Mesodermal cell (in vitro differentiated cells): ENCODE results near the gene HDAC5. TPM values are rescaled to one million over a fixed set of nuclear protein-coding genes. Genes with fewer than 3 reads are reported as not detected.

Experiments used
- H3K27ac ChIP-seq: 2 replicates; pipeline ENCODE4 v1.7.0; 2013; ENCODE audit warnings: mild to moderate bottlenecking, low read depth, low read length, moderate library complexity; ENCODE audit not compliant: severe bottlenecking
- H3K36me3 ChIP-seq: 2 replicates; pipeline ENCODE4 v1.7.1; 2013; ENCODE audit warnings: mild to moderate bottlenecking, low read length, moderate library complexity; ENCODE audit not compliant: control insufficient read depth, insufficient read depth
- H3K4me1 ChIP-seq: one replicate; pipeline ENCODE4 v1.7.1; 2013; ENCODE audit warnings: mild to moderate bottlenecking, low read length; ENCODE audit not compliant: insufficient read depth, control insufficient read depth, poor library complexity, severe bottlenecking
- H3K4me3 ChIP-seq: 2 replicates; pipeline ENCODE4 v1.7.0; 2013; ENCODE audit warnings: low read length, control low read depth, mild to moderate bottlenecking; ENCODE audit not compliant: insufficient read depth, poor library complexity, severe bottlenecking; ENCODE audit errors: extremely low read depth
- H3K9me3 ChIP-seq: 2 replicates; pipeline ENCODE4 v1.7.1; 2013; ENCODE audit warnings: mild to moderate bottlenecking, low read length, moderate library complexity; ENCODE audit not compliant: control insufficient read depth
- WGBS, 2 experiments: methylation state at CpG; one replicate each; pipeline ENCODE4 v1.1.5; 2013; ENCODE audit warnings: missing lambda C conversion rate in 2 of 2; ENCODE audit not compliant: insufficient coverage in 2 of 2; 5-methylcytosine and 5-hydroxymethylcytosine counted together
- polyA plus RNA-seq, 2 experiments: library from polyadenylated mRNA; stranded (reverse); fragments of 50-300 nt; gene quantifications; one replicate each; pipeline ENCODE4 v1.2.3, GENCODE V29; 2013

HDAC5 gene
- 93.2 TPM for polyA plus RNA-seq (2013, experiment 1 of 2)
- polyA plus RNA-seq (2013, experiment 2 of 2), result 80.8 TPM

GRCh38 chr17:44123356-44124117 is at the start of gene HDAC5:
HDAC5 (minus strand) TSS chr17:44123641; CDS start chr17:44117515, 6,126 bp downstream.
- H3K4me1 ChIP-seq, result peaks cover 26% of the 10 kb centered on the region
- no peaks in the 10 kb centered on the region for H3K36me3 ChIP-seq
- peak within 1 kb of the TSS; percentile 93 for H3K4me3 ChIP-seq
- H3K9me3 ChIP-seq, result no peaks in the 10 kb centered on the region
- WGBS, 2 experiments, result 0 to 1% methylated on average over 43 to 44 of the region's 78 CpGs
- H3K27ac ChIP-seq, result peak within 1 kb of the TSS; percentile 95

- Histone ChIP-seq H3K4me3 (no peak overlapping the region), H3K36me3 (peaks cover 16% of the 10 kb centered on the region), H3K9me3 (no peaks in the 10 kb centered on the region), H3K4me1 (peaks cover 17% of the 10 kb centered on the region), H3K27ac (no peak overlapping the region)
- WGBS, 2 experiments, result 90 to 95% methylated on average over 12 to 14 of the region's 17 CpGs
Measured at GRCh38 chr17:44171931-44172455, 48.6 kb upstream of the HDAC5 start.

GRCh38 chr17:44170499-44171201 is 47.2 kb upstream of the HDAC5 start, which contains the start of gene ASB16:
ASB16 (plus strand) TSS chr17:44170704; CDS start chr17:44170790, 86 bp downstream.
- peaks cover 17% of the 10 kb centered on the region for H3K4me1 ChIP-seq
- 48 to 69% methylated on average over 18 to 21 of the region's 21 CpGs for WGBS, 2 experiments
- H3K27ac ChIP-seq, result peak within 1 kb of the TSS; percentile 71
- peak within 1 kb of the TSS; percentile 11 for H3K4me3 ChIP-seq
- H3K9me3 ChIP-seq, result no peaks in the 10 kb centered on the region
- peaks cover 4% of the 10 kb centered on the region for H3K36me3 ChIP-seq

DNA sequence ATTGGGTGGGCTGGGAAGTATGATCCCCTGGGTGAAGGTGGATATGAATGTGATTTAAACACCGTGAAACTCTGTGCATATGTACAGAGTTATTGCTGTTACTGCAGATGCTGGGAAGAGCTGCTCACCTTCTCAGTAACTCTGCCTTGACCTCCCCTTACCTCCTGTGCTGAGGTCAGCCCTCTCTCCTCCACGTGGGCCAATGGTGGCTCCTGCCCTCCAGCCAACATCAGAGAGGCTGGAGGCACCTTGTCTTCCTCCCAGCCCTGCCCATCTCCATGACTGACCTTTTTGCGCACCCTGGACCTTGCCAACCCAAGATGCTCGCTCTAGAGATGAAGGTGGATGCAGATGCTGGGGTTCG is 46.7 kb upstream of the HDAC5 start:
- 87 to 92% methylated on average over 5 of the region's 5 CpGs for WGBS, 2 experiments
- H3K9me3 ChIP-seq, result no peaks in the 10 kb centered on the region
- H3K27ac ChIP-seq, result peak overlapping the region; percentile 71
- H3K4me3 ChIP-seq, result no peak overlapping the region
- H3K4me1 ChIP-seq, result peaks cover 17% of the 10 kb centered on the region
- no peaks in the 10 kb centered on the region for H3K36me3 ChIP-seq

GRCh38 chr17:44167181-44167861 is 43.9 kb upstream of the HDAC5 start:
- WGBS, 2 experiments, result 97 to 98% methylated on average over 4 to 7 of the region's 7 CpGs
- H3K9me3 ChIP-seq, result no peaks in the 10 kb centered on the region
- H3K4me3 ChIP-seq, result no peak overlapping the region
- peaks cover 17% of the 10 kb centered on the region for H3K4me1 ChIP-seq
- H3K27ac ChIP-seq, result no peak overlapping the region
- H3K36me3 ChIP-seq, result peaks cover 16% of the 10 kb centered on the region

DNA sequence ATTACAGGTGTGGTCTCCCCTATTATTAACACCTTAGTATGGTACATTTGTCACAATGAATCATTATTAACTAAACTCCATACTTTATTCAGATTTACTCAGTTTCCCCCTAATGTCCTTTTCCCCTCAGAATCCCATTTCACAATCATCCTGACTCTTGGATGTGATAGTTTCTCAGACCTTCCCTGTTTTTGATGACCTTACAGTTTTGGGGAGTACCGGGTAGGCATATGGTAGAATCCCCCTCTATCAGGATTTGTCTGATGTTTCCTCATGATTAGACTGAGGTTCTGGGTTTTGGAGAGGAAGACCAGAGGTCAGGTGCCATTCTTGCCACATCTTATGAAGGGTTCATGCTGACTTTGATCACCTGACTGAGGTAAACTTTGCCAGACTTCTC is 41.0 kb upstream of the HDAC5 start:
- Histone ChIP-seq H3K4me1 (no peaks in the 10 kb centered on the region), H3K27ac (no peak overlapping the region), H3K9me3 (no peaks in the 10 kb centered on the region), H3K36me3 (peaks cover 45% of the 10 kb centered on the region), H3K4me3 (no peak overlapping the region)
- no CpG with 5 or more reads among the region's 1 CpG for WGBS, 2 experiments

DNA sequence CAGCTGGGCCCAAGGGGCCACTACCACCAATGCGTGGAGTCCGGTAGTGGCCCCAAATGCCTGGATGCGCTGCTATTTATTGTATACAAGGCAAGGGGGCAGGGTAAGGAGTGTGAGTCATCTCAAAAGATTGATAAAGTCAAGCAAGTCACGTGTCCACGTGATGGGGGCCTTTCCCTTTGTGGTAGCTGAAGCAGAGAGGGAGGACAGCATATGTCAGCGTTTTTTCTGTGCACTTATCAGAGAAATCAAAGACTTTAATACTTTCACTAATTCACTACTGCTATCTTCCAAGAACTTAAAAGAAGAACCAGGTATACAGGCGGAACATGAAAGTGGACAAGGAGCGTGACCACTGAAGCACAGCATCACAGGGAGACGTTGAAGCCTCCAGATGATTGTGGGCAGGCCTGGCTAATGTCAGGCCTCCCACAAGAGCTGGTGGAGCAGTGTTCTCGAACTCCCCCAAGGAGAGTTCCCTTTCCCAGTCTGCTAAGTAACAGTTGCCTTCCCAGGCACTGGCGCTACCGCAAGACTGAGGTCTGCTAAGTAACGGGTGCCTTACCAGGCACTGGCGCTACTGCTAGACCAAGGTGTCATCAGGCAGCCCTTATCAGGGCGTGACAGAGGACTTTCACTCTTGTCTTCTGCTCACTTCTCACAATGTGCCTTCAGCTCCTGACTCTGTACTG is 36.2 kb upstream of the HDAC5 start:
- Histone ChIP-seq H3K9me3 (no peaks in the 10 kb centered on the region), H3K36me3 (peaks cover 74% of the 10 kb centered on the region), H3K4me3 (no peak overlapping the region), H3K27ac (peak overlapping the region; percentile 49), H3K4me1 (peaks cover 6% of the 10 kb centered on the region)
- 94 to 96% methylated on average over 15 of the region's 15 CpGs for WGBS, 2 experiments

- H3K9me3 ChIP-seq, result no peaks in the 10 kb centered on the region
- H3K4me1 ChIP-seq, result peaks cover 6% of the 10 kb centered on the region
- WGBS, 2 experiments, result 93 to 100% methylated on average over 2 of the region's 2 CpGs
- no peak overlapping the region for H3K27ac ChIP-seq
- H3K36me3 ChIP-seq, result peaks cover 73% of the 10 kb centered on the region
- H3K4me3 ChIP-seq, result no peak overlapping the region
Measured at GRCh38 chr17:44155488-44155887, 32.0 kb upstream of the HDAC5 start.

DNA sequence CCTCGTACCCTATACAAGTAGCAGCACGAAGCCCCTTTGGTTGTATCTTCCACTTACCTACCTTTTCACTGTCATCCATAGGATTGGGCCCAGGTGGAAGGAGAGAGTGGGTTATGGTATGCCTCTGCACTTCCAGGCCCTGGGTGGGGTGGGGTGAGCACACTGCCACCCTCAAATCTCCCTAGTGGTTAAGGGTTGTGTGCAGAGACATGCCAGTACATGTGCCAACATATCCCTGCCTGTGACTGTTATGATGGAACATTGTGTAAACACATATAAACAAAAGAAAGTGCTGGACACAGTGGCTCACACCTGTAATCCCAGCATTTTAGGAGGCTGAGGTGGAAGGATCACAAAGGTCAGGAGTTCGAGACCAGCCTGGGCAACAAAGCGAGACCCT is 29.4 kb upstream of the HDAC5 start:
- WGBS, 2 experiments, result 100% methylated on average over 2 of the region's 4 CpGs; no CpG with 5 or more reads in 1 of the 2 experiments

GRCh38 chr17:44149750-44150329 is 26.4 kb upstream of the HDAC5 start:
- Histone ChIP-seq H3K27ac (no peak overlapping the region), H3K36me3 (peaks cover 86% of the 10 kb centered on the region)
- WGBS, 2 experiments, result 94 to 100% methylated on average over 3 of the region's 4 CpGs

More for the DNA sequence above, 29.4 kb upstream of the HDAC5 start:
- Histone ChIP-seq H3K4me1 (no peaks in the 10 kb centered on the region), H3K27ac (no peak overlapping the region), H3K9me3 (no peaks in the 10 kb centered on the region), H3K36me3 (peaks cover 72% of the 10 kb centered on the region), H3K4me3 (no peak overlapping the region)

More at GRCh38 chr17:44149750-44150329, 26.4 kb upstream of the HDAC5 start:
- H3K4me1 ChIP-seq, result peaks cover 13% of the 10 kb centered on the region
- H3K9me3 ChIP-seq, result no peaks in the 10 kb centered on the region
- H3K4me3 ChIP-seq, result no peak overlapping the region
